ENCODE data around the gene FYN.

GRCh38 chr6:111800821-111801220, 72.4 kb downstream of the FYN start:
- TF ChIP-seq CTCF (IDR thresholded peaks at IDR 0.05; ENCODE audit: control extremely low read depth in 1 of 3, insufficient read depth in 1 of 3, low read depth in 1 of 3, low read length in 3 of 3) (no peak), HDAC2 (IDR thresholded peaks at IDR 0.05; ENCODE audit: borderline replicate concordance in 1 of 2, low read depth in 2 of 2, low read length in 2 of 2) (no peak), POLR2AphosphoS5 (IDR thresholded peaks at IDR 0.05; ENCODE audit: low read depth, low read length) (no peak), MAX (IDR thresholded peaks at IDR 0.05) (no peak), SIX5 (IDR thresholded peaks at IDR 0.05; ENCODE audit: low read depth, low read length) (no peak), RFX5 (IDR thresholded peaks at IDR 0.05; ENCODE audit: borderline replicate concordance, low read depth, low read length) (no peak), RAD21 (IDR thresholded peaks at IDR 0.05 in 1 of 2, conservative IDR thresholded peaks at IDR 0.05 in 1 of 2; ENCODE audit: low read depth in 2 of 2, low read length in 2 of 2) (no peak)
